HG02884 (cell line): ENCODE measurements around the gene SORL1.

Source experiments
- ATAC-seq: cut with Tn5 transposase; IDR thresholded peaks from one replicate; pipeline ENCODE4 v1.9.1; 2021; ENCODE audit warnings: mild to moderate bottlenecking, moderate library complexity; ENCODE audit not compliant: unreplicated experiment

SORL1 gene

GRCh38 chr11:121476379-121477032 is 24.4 kb downstream of the SORL1 start:
- ATAC-seq, result no peak

GRCh38 chr11:121478226-121478894 is 26.2 kb downstream of the SORL1 start:
- ATAC-seq, result no peak

- ATAC-seq, result no peak
Observed at GRCh38 chr11:121478895-121479697, 27.0 kb downstream of the SORL1 start.

DNA sequence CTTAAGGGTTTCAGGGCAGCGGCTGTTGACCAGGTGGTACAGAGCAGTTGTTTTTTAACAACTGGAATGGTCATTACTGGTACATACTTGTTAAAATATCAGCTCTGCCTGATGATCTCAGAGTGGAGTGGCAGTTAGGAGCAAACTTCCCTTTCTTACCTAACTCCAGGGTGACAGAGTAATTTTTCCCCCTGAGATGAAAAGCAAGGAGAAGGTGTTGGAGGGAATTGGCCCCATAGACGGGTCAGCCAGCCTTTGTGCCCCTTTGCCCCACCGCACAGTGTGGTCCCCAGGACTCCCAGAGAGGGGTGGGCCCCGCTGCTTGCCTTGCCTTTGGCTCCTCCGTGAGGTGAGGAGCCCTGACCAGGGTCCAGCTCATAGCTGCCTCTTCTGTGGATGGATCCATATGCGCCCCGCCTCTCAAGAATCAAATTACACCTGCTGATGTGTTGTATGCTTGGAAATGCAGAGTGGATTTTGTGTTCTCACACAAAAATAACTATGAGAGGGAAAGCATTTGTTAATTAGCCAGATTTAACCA is 27.7 kb downstream of the SORL1 start:
- no peak for ATAC-seq

DNA sequence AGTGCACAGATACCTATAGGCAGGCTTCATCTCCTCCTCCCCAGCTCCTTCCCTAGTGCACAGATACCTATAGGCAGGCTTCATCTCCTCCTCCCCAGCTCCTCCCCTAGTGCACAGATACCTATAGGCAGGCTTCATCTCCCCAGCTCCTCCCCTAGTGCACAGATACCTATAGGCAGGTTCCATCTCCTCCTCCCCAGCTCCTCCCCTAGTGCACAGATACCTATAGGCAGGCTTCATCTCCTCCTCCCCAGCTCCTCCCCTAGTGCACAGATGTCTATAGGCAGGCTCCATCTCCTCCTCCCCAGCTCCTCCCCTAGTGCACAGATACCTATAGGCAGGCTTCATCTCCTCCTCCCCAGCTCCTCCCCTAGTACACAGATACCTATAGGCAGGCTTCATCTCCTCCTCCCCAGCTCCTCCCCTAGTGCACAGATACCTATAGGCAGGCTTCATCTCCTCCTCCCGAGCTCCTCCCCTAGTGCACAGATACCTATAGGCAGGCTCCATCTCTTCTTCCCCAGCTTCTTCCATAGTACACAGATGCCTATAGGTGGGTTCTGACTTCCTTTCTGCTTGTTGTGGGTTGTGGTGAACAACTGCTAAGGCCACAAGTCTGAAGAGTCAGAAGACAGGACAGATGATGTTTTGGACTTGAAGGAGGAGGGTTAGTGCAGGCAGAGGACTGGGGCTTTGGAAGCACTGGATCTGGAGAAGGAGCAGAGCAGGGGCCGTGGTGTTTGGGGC is 29.5 kb downstream of the SORL1 start:
- ATAC-seq, result peak; percentile 51

DNA sequence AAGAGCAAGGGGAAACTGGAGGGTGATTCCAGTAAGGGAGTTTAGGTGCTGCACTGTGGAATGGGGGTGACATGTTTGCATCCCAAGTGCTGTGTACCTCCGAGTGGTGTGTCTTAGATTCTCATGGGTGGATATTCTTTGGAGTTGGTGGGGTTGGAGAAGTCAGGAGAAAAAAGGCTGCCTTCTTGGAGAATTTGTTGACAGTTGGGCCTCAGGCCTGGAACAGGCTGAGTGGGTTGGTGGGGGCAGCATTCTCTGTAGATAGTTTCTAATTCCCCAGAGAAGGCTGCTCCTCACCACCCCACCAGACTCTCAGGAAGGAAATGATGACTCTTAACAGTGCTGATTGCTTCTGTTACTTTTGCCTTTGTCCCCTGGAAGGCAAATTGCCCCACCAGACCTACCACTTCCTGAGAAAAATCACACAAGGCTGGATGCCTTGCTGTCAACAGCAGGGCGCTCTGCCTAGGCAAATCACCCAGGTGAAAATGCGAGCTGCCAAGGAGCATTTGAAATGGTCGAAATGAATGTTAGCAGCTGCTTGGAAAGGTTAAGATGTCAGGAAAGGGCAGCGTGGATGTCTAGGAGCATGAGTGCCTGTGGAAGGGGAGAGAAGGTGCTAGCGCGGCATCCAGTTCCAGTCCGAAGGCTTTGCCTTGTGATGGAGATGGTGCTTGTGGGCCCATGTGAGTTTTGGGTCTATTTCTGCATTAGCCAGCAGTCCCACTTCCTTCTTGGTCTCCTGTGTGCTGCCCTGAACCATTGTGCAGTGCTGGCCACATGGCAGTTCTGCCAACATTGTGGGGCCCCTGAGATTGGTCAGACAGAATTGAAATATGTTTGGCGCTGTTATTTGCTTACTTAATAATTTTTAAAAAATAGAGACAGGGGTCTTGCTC is 30.4 kb downstream of the SORL1 start:
- peak; percentile 79 for ATAC-seq

DNA sequence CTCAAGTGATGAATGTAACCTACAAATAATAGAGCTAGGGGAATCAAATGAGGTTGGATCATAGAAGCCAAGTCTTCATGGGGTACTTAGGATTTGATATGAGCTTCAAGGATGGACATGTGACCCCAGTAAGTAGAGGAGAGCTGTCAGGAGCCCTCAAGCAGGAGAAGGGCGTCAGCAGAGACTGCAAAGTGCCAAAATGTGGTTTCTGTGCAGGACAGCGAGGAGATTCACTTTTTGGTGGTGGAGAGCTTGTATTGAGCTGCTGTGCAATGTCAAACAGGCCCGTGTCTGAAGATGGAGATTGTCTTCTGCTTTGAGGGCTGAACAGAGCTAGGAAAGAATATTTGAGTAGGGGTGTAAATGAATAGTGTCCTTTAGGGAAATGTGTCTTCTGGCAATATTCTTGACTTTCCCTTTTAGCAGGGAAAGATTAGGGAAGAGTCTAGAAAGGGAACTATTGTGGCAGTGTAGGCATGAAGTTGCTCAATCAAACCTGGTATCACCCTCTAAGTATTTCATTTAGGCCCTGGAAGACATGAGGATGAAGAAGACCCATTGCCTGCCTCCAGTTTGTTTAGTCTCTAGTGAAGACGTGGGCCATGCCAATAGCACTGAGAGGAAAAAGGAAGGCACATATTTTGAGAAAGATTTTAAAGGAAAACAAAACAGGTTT is 31.8 kb downstream of the SORL1 start:
- ATAC-seq, result no peak

- ATAC-seq, result no peak
Observed at GRCh38 chr11:121485216-121485615, 33.1 kb downstream of the SORL1 start.

DNA sequence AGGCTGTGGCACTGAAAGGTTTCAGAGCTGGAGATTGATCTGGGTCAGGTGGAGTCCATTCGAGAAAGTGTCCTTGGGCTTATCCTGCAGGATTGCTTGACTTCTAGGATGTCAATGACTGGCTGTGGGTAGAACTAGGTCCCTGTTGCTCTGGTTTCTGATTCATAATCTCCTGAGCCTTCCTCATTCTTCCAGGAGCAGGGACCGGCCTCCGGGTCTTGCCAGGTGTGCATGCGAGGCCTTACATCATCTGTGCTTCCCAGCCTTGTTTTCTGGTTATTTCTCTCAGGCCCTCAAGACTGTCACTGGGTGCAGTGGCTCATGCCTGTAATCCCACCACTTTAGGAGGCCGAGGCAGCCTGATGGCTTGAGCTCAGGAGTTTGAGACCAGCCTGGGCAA is 33.9 kb downstream of the SORL1 start:
- no peak for ATAC-seq

DNA sequence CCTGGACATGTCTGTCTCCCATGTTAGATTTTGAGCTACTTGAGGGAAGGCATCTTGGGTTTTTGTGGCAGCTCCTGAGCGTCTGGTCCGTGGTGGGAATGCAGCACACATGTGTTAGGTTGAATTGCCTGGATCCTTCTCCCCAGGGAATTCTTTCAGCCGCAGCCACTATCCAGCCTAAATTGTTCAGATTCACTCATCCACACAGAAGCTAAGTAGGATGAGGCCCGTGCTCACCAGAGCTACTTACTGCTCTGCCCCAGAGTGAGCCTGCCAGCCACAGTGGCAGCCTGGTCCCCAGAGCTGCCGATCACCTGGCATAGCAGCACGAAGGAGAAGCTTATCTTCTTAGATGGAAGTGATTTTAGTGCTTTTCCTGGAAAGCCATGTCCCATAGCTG is 35.1 kb downstream of the SORL1 start:
- ATAC-seq, result no peak

- ATAC-seq, result no peak
Observed at GRCh38 chr11:121488170-121488569, 36.1 kb downstream of the SORL1 start.

DNA sequence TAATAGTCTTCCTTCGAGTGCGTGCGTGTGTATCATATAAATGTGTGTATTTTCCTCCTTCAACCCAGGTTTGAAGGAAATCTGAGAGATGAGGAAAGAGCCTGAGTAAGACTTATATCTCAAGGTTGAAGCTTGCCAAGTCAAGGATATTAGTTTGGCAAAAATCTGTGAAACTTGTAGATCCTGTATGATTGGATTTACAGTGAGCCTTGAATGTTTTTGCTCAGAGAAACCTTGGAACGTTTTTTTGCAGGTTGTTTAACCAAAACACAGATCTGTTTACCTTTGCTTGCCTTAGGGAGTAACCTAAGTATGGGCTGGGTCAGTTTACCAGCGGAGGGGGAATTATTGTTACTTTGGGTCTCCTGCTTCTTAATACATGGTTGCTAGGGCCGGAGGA is 36.5 kb downstream of the SORL1 start:
- ATAC-seq, result no peak

DNA sequence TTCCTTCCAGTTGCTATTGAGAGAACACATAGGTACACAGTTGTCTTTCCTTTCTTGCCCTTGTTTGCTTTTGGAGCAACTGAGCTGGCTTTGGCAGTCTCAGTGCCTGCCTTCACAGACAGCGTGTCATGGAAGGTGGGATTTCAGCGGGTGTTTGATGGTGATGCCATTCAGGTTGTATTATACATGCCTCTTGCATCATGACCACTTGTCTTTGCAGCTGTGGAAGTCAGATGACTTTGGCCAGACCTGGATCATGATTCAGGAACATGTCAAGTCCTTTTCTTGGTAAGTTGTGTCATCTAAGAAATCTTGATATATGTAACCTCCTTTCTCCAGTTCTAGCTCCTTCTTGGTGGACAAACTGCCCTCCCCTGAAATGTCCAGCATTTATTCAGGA is 37.7 kb downstream of the SORL1 start:
- ATAC-seq, result no peak

GRCh38 chr11:121494355-121495099 is 42.4 kb downstream of the SORL1 start:
- ATAC-seq, result peak; percentile 83

DNA sequence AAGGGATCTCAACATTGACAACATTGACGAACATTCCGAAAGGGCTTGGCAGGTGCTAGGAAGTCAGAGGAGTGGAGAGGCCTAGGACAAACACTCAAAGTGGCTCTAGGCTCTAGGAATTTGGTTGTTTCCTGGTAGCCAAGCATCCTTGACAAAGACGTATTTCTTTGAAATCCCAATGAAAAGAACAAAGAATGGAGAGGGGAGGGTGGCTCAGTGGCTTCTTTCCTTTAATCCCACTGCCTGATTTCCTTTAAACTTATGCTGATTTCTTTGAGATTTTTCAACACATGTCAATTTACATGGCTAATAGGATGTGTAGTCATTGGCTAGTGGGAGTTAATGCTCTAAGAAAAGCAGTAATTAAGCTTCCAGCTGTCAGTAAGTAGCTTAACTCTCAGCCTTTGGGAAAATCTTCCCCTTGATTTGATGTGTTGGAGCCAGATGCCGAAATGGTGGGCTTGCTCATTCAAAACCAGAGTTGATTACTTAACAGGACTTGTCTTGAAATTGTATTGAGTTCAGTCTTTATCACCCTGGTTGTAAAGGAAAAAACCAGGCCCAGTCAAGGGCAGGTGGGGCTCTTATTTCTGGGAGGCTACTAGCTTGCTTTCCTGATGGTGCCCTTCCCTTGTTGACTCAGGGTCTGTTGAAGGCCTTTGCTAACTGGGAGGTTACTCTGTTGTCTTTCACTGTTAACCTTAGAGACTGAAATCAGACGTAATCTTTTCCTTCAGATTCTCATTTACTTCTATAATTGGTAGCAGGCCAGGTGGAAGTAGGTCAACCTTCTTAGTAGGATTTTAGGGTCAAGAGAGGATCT is 45.3 kb downstream of the SORL1 start:
- ATAC-seq, result no peak

DNA sequence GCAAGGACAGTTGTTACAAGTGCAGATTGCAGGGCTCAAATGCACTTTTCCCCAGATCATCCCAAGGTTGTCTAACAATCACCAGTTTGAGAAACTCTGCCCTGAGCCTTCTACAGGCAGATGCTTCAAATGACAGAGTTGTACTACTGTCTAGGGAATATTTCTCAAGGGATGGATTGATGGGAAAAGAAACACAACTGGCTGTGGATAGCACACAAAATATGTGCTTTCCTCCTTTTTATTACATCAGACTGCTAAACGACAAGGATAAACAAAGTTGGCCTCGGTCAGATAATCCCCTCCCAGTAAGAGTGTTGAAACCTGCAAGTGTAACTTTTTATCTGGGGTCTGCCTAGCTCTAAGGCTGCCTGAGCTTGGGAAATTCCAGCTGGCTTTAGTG is 47.3 kb downstream of the SORL1 start:
- ATAC-seq, result no peak

GRCh38 chr11:121500275-121500674 is 48.2 kb downstream of the SORL1 start:
- ATAC-seq, result no peak

DNA sequence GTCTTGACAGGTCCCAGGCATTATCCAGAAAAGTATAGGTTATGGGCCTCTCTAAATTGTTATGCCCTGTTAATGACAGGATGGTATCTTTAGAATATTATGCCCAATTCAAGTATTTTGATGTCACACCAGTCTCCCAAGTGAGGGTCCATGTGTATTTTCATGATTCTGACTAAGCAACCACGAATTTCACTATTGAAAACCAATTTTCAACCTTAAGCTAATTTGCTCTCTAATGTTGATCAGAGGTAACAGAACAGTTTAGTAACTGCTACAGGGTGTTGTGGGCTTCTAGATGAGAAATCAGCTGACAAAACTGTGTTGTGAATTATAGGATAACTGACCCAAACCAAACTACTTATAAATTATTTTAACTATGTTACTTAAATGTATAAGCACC is 48.6 kb downstream of the SORL1 start:
- no peak for ATAC-seq
